ENCODE measurements around the gene WBP1L.
"Not testable (repeated sequence)": the region's sequence is repeated elsewhere in the genome, so short reads cannot be mapped to it uniquely, and the experiment has no call there.

Gene WBP1L

DNA sequence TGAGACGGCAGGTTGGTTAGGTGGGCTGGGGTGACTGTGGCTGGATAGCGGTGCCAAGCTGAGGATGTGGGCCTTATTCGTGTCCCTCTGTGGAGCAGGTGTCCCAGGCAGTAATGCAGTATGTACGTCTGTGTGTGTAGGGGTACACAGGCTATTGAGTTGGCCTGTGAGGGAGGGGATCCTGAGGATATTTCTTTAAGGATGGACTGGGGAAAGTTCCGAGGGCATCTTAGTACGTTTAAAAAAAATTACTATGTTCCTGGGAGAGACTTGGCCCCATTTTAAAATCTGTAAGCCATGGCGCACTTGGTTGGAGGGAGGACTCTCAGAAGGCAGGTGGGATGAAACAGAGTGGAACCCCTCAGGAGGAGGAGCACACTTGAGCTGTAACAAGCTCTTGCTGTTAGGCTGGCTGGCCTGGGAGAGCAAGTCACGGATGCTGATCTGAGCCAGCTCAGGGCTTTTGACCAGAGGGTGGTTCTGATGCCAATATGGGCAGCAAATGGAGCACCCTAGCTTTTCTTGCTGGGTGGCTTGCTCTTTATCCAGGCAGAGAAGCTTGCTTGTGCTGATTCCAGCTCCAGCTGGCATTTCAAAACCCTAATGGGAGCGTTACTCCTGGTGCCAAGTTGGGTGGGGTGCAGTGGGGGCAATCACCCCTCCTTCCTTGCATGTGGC is 765 bp downstream of the WBP1L start:
- Histone ChIP-seq H3K36me3 (ENCODE audit: insufficient read depth, low read length) (no peaks in the 10 kb centered on the region), H3K9ac (ENCODE audit: low read length) (peak overlapping the region; percentile 100), H3K27ac (ENCODE audit: low read depth, low read length) (peak overlapping the region; percentile 86), H3K9me3 (ENCODE audit: low read length) (no peaks in the 10 kb centered on the region), H3K4me1 (ENCODE audit: insufficient read depth, low read length) (peaks cover 29% of the 10 kb centered on the region), H3K27me3 (ENCODE audit: control insufficient read depth in 1 of 2, insufficient read depth in 2 of 2, low read length in 2 of 2) (no peaks in the 10 kb centered on the region), H3K4me3 (ENCODE audit: low read depth in 1 of 2, low read length in 2 of 2) (peak overlapping the region; percentile 86 to 100)

DNA sequence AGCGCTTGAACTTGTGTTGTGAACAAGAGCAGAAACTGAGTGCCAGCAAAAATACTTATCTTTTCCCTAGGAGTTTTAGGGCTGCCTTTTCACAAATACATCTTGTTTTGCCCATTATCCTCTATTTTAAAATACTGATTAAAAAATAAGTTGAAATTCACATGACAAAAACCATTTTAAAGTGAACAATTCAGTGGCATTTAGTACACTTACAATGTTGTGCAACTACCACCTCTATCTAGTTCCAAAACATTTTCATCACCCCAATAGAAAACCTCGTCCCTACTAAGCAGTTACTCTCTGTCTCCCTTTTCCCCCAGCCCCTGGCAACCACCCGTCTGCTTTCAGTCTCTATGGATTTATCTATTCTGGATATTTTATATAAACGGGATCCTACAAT is 1.4 kb downstream of the WBP1L start:
- Histone ChIP-seq H3K4me3 (ENCODE audit: low read depth in 1 of 2, low read length in 2 of 2) (peak overlapping the region; percentile 86 to 100), H3K27ac (ENCODE audit: low read depth, low read length) (peak overlapping the region; percentile 86), H3K9ac (ENCODE audit: low read length) (peak overlapping the region; percentile 100), H3K4me1 (ENCODE audit: insufficient read depth, low read length) (peaks cover 29% of the 10 kb centered on the region), H3K36me3 (ENCODE audit: insufficient read depth, low read length) (no peaks in the 10 kb centered on the region), H3K27me3 (ENCODE audit: control insufficient read depth in 1 of 2, insufficient read depth in 2 of 2, low read length in 2 of 2) (no peaks in the 10 kb centered on the region), H3K9me3 (ENCODE audit: low read length) (no peaks in the 10 kb centered on the region)

DNA sequence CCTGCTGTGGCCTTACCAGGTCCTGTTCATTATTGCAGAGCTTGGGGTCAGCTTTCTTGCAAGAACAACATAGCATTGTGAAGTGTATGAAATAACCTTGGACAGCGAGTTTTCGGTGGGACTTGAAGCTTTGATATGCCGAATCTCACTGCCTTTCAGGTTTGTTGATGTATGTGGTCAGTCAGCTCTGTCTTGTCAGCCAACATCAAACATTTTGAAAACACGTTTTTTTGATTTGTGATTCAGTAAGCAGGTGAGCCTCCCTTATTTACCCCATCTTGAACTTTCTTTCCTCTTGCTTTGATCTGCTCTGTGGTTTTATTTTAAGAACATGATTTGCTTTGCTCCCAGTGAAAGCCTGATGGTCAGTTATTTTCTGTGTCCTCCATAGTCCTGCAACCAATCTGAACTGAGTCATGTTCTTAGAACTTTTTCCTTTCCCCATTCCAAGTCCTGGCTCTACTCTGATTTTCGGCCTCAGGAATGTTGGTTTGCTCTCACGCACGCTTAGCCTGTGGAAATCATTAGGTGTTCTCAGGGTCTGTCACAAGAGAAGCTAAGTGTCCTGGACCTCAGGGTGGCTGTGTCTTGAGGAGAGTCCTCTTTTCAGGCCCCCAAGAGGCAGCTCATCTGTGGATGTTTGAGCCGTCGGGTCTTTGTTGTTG is 8.7 kb downstream of the WBP1L start:
- Histone ChIP-seq H3K27me3 (ENCODE audit: control insufficient read depth in 1 of 2, insufficient read depth in 2 of 2, low read length in 2 of 2) (no peaks in the 10 kb centered on the region), H3K4me1 (ENCODE audit: insufficient read depth, low read length) (peaks cover 28% of the 10 kb centered on the region), H3K27ac (ENCODE audit: low read depth, low read length) (peak overlapping the region; percentile 78), H3K9ac (ENCODE audit: low read length) (no peak overlapping the region), H3K36me3 (ENCODE audit: insufficient read depth, low read length) (no peaks in the 10 kb centered on the region), H3K9me3 (ENCODE audit: low read length) (no peaks in the 10 kb centered on the region), H3K4me3 (ENCODE audit: low read depth in 1 of 2, low read length in 2 of 2) (no peak overlapping the region)

GRCh38 chr10:102752934-102753664 is 9.4 kb downstream of the WBP1L start:
- Histone ChIP-seq H3K4me3 (ENCODE audit: low read depth in 1 of 2, low read length in 2 of 2) (no peak overlapping the region), H3K36me3 (ENCODE audit: insufficient read depth, low read length) (no peaks in the 10 kb centered on the region), H3K9me3 (ENCODE audit: low read length) (no peaks in the 10 kb centered on the region), H3K9ac (ENCODE audit: low read length) (no peak overlapping the region), H3K27me3 (ENCODE audit: control insufficient read depth in 1 of 2, insufficient read depth in 2 of 2, low read length in 2 of 2) (no peaks in the 10 kb centered on the region), H3K27ac (ENCODE audit: low read depth, low read length) (peak overlapping the region; percentile 78), H3K4me1 (ENCODE audit: insufficient read depth, low read length) (peaks cover 29% of the 10 kb centered on the region)

GRCh38 chr10:102753718-102754117 is 10.0 kb downstream of the WBP1L start:
- Histone ChIP-seq H3K9me3 (ENCODE audit: low read length) (no peaks in the 10 kb centered on the region), H3K27me3 (ENCODE audit: control insufficient read depth in 1 of 2, insufficient read depth in 2 of 2, low read length in 2 of 2) (no peaks in the 10 kb centered on the region), H3K9ac (ENCODE audit: low read length) (no peak overlapping the region), H3K27ac (ENCODE audit: low read depth, low read length) (peak overlapping the region; percentile 78), H3K4me1 (ENCODE audit: insufficient read depth, low read length) (peaks cover 34% of the 10 kb centered on the region), H3K4me3 (ENCODE audit: low read depth in 1 of 2, low read length in 2 of 2) (no peak overlapping the region), H3K36me3 (ENCODE audit: insufficient read depth, low read length) (no peaks in the 10 kb centered on the region)

DNA sequence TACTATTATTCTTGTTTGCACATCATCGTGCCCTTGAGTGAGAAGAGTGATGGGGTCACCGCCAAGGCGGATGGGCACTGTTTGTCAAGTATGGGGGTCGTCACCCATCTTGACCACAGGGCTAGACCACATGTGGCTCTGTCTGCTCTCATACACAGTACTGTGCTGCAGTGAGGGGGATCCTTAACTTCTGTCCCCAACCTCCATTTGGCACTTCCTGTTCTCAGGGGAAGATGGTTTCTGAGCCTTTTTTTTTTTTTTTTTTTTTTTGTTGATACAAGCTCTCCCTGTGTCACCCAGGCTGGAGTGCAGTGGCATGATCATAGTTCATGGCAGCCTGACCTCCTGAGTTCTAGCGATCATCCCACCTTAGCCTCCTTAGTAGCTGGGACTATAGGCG is 13.6 kb downstream of the WBP1L start:
- no peak overlapping the region for H3K4me3 ChIP-seq (ENCODE audit: low read depth in 1 of 2, low read length in 2 of 2)
- H3K36me3 ChIP-seq (ENCODE audit: insufficient read depth, low read length), result no peaks in the 10 kb centered on the region
- H3K27ac ChIP-seq (ENCODE audit: low read depth, low read length), result no peak overlapping the region
- H3K9me3 ChIP-seq (ENCODE audit: low read length), result no peaks in the 10 kb centered on the region
- H3K27me3 ChIP-seq (ENCODE audit: control insufficient read depth in 1 of 2, insufficient read depth in 2 of 2, low read length in 2 of 2), result no peaks in the 10 kb centered on the region
- peaks cover 28% of the 10 kb centered on the region for H3K4me1 ChIP-seq (ENCODE audit: insufficient read depth, low read length)
- H3K9ac ChIP-seq (ENCODE audit: low read length), result no peak overlapping the region

- peaks cover 18% of the 10 kb centered on the region for H3K4me1 ChIP-seq (ENCODE audit: insufficient read depth, low read length)
These were observed 14.6 kb downstream of the WBP1L start for GRCh38 chr10:102758240-102758932.

GRCh38 chr10:102758933-102759262 is 15.2 kb downstream of the WBP1L start:
- Histone ChIP-seq H3K4me3 (ENCODE audit: low read depth in 1 of 2, low read length in 2 of 2) (peak overlapping the region in 1 of 2 donors; percentile 35), H3K4me1 (ENCODE audit: insufficient read depth, low read length) (peaks cover 12% of the 10 kb centered on the region)

More at GRCh38 chr10:102758240-102758932, 14.6 kb downstream of the WBP1L start:
- H3K4me3 ChIP-seq (ENCODE audit: low read depth in 1 of 2, low read length in 2 of 2), result peak overlapping the region in 1 of 2 donors; percentile 35
- no peak overlapping the region for H3K9ac ChIP-seq (ENCODE audit: low read length)
- H3K27ac ChIP-seq (ENCODE audit: low read depth, low read length), result peak overlapping the region; percentile 80
- no peaks in the 10 kb centered on the region for H3K27me3 ChIP-seq (ENCODE audit: control insufficient read depth in 1 of 2, insufficient read depth in 2 of 2, low read length in 2 of 2)
- no peaks in the 10 kb centered on the region for H3K9me3 ChIP-seq (ENCODE audit: low read length)
- H3K36me3 ChIP-seq (ENCODE audit: insufficient read depth, low read length), result no peaks in the 10 kb centered on the region

DNA sequence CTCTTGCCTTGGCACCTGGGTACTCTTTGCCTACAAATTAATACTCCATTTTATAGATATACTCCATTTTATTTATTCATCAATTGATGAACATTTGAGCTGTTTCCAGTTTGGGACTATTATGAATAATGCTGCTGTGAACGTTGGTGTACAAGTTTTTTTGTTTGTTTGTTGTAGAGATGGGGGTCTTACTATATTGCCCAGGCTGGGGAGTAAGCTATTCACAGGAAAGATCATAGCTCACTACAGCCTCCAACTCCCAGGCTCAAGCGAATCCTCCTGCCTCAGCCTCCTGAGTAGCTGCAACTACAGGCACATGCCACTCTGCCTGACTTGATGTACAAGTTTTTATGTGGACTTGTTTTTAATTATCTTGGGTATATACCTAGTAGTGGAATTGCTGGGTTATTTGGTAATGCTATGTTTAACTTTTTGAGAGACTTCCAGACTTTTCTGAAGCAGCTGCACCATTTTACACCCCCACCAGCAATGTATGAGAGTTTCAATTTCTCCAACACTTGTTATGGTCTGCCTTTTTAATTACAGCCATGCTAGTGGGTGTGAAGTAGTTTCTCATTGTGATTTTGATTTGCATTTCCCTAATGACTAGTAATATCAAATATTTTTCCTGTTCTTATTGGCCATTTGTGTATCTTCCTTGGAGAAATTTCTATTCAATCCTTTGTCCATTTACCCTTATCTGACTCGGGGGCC is 15.9 kb downstream of the WBP1L start:
- Histone ChIP-seq H3K4me1 (ENCODE audit: insufficient read depth, low read length) (peaks cover 12% of the 10 kb centered on the region), H3K4me3 (ENCODE audit: low read depth in 1 of 2, low read length in 2 of 2) (no peak overlapping the region), H3K36me3 (ENCODE audit: insufficient read depth, low read length) (no peaks in the 10 kb centered on the region), H3K9ac (ENCODE audit: low read length) (no peak overlapping the region), H3K27ac (ENCODE audit: low read depth, low read length) (peak overlapping the region; percentile 35), H3K9me3 (ENCODE audit: low read length) (no peaks in the 10 kb centered on the region), H3K27me3 (ENCODE audit: control insufficient read depth in 1 of 2, insufficient read depth in 2 of 2, low read length in 2 of 2) (no peaks in the 10 kb centered on the region)

More at GRCh38 chr10:102758933-102759262, 15.2 kb downstream of the WBP1L start:
- H3K9me3 ChIP-seq (ENCODE audit: low read length); H3K9ac ChIP-seq (ENCODE audit: low read length); H3K27me3 ChIP-seq (ENCODE audit: control insufficient read depth in 1 of 2, insufficient read depth in 2 of 2, low read length in 2 of 2); H3K36me3 ChIP-seq (ENCODE audit: insufficient read depth, low read length): not testable (repeated sequence)
- H3K27ac ChIP-seq (ENCODE audit: low read depth, low read length), result peak overlapping the region; percentile 80

DNA sequence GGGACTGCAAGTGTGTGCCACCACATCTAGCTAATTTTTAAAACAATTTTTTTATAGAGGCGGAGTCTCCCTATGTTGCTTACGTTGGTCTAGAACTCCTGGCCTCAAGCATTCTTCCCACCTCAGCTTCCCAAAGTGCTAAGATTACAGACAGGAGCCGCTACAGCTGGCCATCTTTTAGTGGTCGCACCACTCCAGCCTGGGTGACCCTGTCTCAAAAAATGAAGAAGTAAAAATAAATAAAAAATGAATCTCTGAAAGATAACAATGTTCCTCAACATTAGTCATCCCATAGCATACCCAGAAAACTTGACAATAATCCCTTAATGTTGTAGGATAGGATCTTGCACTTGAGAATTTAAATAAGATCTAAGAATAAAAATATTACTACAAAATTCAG is 18.2 kb downstream of the WBP1L start:
- Histone ChIP-seq H3K36me3 (ENCODE audit: insufficient read depth, low read length) (no peaks in the 10 kb centered on the region), H3K27me3 (ENCODE audit: control insufficient read depth in 1 of 2, insufficient read depth in 2 of 2, low read length in 2 of 2) (no peaks in the 10 kb centered on the region), H3K4me3 (ENCODE audit: low read depth in 1 of 2, low read length in 2 of 2) (no peak overlapping the region), H3K9me3 (ENCODE audit: low read length) (no peaks in the 10 kb centered on the region), H3K4me1 (ENCODE audit: insufficient read depth, low read length) (peaks cover 24% of the 10 kb centered on the region), H3K9ac (ENCODE audit: low read length) (no peak overlapping the region), H3K27ac (ENCODE audit: low read depth, low read length) (no peak overlapping the region)

Measured in muscle layer of colon (tissue), 2 donors.